ENCODE measurements around the gene ARID5A.
A peak's percentile ranks its signal among the peaks of the same experiment; 100 is the strongest.
"Not testable (repeated sequence)": the region's sequence is repeated elsewhere in the genome, so short reads cannot be mapped to it uniquely, and the experiment has no call there.

Gene ARID5A

GRCh38 chr2:96542357-96542977 is 5.9 kb downstream of the ARID5A start:
- no peak for DNase-seq

GRCh38 chr2:96546321-96546720 is 9.8 kb downstream of the ARID5A start:
- DNase-seq = peak in 1 of 2 donors; percentile 50

GRCh38 chr2:96546797-96547196 is 10.2 kb downstream of the ARID5A start:
- DNase-seq = peak in 1 of 2 donors; percentile 55

GRCh38 chr2:96547203-96547641 is 10.7 kb downstream of the ARID5A start:
- DNase-seq = no peak

GRCh38 chr2:96547731-96548171 is 11.2 kb downstream of the ARID5A start:
- DNase-seq = no peak

GRCh38 chr2:96548558-96549465 is 12.3 kb downstream of the ARID5A start:
- peak in 1 of 2 donors; percentile 12 for DNase-seq

- no peak for DNase-seq
Observed at GRCh38 chr2:96549466-96549785, 12.9 kb downstream of the ARID5A start.

- peak in 1 of 2 donors; percentile 20 for DNase-seq
Observed at GRCh38 chr2:96549967-96550786, 13.6 kb downstream of the ARID5A start.

GRCh38 chr2:96550787-96551604 is 14.4 kb downstream of the ARID5A start:
- DNase-seq = peak in 1 of 2 donors; percentile 14

- DNase-seq = peak in 1 of 2 donors; percentile 20
Observed at GRCh38 chr2:96551605-96552314, 15.2 kb downstream of the ARID5A start.

GRCh38 chr2:96552315-96553175 is 16.0 kb downstream of the ARID5A start:
- peak in 1 of 2 donors; percentile 31 for DNase-seq

- DNase-seq = peak in 1 of 2 donors; percentile 25
Observed at GRCh38 chr2:96553176-96553956, 16.8 kb downstream of the ARID5A start.

GRCh38 chr2:96553957-96554292 is 17.4 kb downstream of the ARID5A start:
- not testable (repeated sequence) for DNase-seq

- DNase-seq = peak; percentile 75 to 78
Observed at GRCh38 chr2:96554293-96555145, 18.0 kb downstream of the ARID5A start.

- peak in 1 of 2 donors; percentile 10 for DNase-seq
Observed at GRCh38 chr2:96555146-96555610, 18.6 kb downstream of the ARID5A start.

GRCh38 chr2:96556441-96557330 is 20.1 kb downstream of the ARID5A start:
- peak; percentile 14 to 44 for DNase-seq

- DNase-seq = not testable (repeated sequence)
Observed at GRCh38 chr2:96557421-96557820, 20.9 kb downstream of the ARID5A start.

GRCh38 chr2:96558061-96558460 is 21.5 kb downstream of the ARID5A start:
- DNase-seq = no peak
